NCI-H2171 (cell line): ENCODE results near the gene GNG13.

Source experiments
- DNase-seq: peaks from one replicate; lab custom pipeline; 2025; lab: John Stamatoyannopoulos, UW

GNG13 gene

DNA sequence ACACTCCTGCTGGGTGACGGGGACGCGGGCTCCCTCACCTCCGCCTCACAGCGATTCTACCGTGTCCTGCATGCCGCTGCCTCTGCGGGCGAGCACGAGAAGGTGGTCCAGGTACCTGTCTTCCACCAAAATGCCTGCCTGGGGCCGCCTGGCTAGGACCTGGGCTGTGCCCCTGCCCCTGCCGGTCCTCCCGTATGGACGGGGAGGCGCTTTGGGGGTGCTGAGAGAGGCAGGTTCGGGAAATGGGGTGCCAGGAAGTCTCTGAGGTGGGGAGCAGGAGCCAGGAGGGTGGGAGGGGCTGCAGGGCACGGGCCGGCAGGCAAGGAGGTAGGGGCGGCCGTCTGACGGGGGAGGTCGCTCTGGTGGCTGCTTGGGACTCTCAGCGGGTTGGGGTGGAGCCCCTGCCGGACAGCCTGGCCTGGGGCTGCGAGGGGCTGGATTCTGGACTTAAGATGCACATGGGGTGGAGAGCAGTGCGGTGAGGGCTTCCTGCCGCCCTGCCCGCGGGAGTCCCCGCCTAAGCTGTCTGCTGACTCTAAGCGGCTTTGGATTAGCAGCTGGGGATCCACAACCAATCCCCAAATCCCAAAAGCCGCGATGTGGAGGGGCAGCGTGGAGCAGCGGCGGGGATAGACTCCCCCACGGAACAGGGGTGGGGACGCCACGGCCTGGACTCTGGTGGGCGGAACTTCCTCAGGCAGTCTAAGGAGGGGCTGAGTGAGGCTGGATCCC lies 6.3 kb downstream of the GNG13 start:
- DNase-seq, result no peak

DNA sequence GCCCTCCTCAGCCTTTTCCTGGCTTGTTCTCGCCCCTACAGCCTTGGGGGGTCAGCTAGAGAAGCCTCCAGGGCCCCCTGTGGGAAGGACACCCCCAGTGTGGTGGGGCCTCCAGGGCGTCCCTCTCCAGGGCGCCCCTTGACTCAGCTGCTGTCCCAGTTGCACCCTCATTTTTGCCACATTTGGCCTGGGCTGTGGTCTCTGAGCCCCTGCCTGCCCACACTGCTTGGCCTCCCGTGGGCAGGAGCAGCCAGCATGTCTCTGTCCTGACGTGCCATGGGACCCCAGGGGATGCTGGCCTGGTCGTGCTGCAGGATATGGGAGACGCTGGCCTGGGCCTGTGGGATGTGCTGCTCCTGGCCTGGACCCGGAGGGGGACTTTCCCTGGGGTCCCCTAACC lies 7.1 kb downstream of the GNG13 start:
- no peak for DNase-seq

DNA sequence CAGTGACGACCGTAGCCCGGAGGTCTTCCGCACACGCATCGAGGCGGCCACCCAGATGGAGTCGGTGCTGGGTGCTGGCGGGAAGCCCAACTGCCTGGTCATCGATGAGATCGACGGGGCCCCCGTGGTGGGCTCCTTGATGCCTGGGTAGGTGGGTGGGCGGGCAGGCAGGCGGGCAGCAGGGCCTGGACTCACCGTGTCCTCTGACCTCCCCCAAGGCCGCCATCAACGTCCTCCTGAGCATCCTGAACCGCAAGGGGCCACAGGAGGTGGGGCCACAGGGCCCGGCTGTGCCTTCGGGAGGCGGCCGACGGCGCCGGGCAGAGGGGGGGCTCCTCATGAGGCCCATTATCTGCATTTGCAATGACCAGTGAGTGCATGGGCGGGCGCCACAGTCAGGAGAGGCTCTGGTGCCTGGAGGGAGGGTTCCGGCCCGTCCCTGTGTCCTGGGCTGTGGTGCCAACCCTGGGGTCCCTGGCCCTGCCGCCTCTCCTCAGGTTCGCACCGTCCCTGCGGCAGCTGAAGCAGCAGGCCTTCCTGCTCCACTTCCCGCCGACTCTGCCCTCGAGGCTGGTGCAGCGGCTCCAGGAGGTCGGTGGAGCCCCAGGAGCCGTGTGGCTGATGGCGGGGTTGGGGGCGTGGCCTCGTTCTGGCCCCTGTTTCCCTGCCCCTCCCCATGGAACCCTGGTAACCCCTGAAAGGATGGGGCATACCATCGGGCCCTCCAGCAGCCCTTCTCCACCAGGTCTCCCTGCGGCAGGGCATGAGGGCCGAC lies 8.1 kb downstream of the GNG13 start:
- no peak for DNase-seq

DNA sequence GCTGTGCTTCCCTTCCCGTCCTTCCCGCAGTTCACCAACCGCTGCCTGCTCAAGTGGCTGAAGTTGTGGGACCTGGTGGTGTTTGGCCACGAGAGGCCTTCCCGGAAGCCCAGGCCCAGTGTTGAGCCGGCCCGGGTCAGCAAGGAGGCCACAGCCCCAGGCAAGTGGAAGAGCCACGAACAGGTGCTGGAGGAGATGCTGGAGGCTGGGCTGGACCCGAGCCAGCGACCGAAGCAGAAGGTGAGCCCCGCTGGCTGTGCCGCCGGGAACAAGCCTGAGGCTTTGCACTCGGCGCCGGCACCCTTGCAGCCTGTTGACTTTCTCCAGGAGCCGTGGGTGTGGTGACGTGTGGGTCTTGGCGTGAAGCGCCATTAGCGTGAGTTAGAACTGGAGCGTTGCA lies 9.4 kb downstream of the GNG13 start:
- DNase-seq, result no peak

DNA sequence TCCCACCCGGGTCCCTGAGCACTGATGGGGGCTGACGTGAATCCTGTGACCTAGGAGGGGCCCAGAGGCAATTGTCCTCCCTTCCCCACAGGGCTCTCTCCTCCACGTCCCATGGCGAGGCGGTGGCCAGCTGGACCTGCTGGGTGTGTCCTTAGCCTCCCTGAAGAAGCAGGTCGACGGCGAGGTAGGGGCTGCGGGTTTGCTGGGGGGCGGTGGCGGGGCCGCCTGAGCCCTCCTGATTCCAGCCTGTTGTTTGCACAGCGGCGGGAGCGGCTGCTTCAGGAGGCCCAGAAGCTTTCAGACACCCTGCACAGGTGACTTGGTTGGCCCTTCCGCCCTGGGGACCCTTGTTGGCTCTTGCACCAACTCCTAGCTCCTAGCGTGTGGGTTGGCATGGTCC lies 10.4 kb downstream of the GNG13 start:
- no peak for DNase-seq

DNA sequence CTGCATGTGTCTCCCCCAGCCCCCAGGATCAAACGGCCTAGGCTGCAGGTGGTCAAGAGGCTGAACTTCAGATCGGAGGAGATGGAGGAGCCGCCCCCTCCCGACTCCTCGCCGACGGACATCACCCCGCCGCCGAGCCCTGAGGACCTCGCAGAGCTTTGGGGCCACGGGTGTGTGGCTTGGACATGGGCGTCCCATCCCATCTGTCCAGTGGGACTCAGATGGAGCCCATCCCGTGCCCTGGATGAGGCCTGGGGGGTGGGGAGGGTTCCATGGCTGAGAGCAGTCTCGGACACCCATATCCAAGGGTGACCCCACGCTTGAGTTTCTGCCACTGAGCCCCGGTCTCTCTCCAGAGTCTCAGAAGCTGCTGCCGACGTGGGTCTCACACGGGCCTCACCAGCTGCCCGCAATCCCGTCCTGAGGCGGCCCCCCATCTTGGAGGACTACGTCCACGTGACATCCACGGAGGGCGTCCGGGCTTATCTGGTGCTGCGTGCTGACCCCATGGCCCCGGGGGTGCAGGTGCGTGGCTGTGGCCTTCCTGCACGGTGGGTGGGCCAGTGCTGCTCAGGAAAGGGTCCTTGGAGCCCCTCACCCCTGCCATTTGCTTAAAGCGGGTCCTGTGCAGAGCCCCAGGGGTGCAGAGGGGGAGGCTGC lies 11.2 kb downstream of the GNG13 start:
- no peak for DNase-seq

DNA sequence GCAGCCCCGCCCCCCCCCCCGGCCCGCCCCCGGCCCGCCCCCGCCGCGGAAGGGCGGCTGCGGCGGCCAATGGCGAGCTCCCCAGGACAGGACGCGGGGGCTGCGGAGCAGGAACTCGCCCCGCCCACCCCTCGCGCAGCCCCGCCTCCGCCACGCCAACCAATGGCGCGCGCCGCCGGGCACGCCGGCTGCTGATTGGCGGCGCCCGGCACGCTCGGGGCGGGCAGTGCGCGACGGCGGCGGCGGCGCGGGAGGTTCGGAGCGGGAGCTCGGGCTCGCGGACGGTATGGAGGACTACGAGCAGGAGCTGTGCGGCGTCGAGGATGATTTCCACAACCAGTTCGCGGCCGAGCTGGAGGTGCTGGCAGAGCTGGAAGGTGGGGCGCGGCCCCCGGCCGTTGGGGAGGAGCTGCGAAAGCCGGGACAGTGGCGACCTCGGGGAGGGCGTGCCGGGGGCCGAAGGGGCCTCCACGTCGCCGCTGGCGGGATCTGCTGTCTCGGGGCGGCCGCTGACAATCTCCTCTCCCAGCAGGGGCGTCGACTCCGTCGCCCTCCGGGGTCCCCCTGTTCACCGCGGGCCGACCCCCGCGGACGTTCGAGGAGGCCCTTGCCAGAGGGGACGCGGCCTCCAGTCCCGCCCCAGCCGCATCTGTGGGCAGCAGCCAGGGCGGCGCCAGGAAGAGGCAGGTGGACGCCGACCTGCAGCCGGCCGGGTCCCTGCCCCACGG lies 12.0 kb downstream of the GNG13 start, which contains the start of gene CHTF18:
Gene CHTF18 (plus strand): TSS at position 222 of the 728 bp plus-strand sequence. CDS start 65 bp downstream, at position 287.
- peak; percentile 93 for DNase-seq

DNA sequence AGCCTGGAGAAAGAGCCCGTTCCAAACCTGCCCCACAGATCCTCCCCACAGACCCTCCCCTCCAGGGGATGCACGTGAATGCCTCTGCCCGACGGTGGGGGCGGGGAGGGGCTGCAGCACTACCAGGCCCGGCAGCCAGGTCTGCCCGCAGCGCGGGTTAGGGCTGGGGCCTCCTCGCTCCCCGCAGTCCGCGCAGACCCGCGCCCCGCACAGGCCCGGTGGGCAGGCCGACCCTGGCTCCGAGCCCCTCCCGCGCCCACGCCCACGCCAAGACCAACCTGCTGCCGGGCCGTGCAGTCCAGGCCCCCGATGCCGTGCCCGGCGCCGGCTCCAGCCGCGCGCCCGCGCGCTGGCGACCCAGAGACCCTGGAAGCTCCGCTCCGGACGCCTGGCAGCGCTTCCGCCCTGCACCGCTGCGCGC lies 12.5 kb downstream of the GNG13 start, which contains the start of gene RPUSD1:
Gene RPUSD1 (minus strand): TSS at position 404 of the 421 bp plus-strand sequence. CDS start 644 bp downstream, outside the sequence.
- DNase-seq, result no peak

DNA sequence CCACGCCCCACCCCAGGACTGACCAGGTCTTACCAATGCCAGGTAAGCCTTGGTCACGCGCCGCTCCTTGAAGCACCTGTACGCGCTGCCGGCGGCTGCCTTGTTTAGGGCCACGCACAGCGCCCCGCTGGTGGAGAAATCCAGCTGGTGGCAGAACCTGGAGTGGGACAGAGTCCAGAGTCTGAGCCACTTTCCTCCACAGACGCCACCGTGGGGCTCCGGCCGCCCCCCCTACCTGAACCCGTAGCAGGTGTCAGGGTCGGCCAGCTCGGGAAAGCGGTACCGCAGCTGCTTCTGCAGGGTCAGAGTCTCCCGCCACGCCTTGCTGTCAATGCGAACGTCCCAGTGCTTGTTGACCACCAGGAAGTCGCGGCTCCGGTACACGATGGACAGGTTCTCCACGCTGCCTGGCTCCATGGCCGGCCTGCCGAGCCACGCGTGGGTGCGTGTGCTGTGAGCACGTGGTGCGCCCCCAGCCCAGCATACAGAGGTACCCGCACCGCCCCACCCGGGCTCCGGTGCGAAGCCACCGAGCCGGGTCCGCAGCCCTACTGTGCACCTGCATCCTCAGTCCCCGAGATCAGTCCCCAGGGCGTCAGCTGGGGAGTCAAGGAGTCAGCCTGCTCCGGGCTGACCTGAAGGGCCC lies 13.1 kb downstream of the GNG13 start:
- DNase-seq, result no peak

DNA sequence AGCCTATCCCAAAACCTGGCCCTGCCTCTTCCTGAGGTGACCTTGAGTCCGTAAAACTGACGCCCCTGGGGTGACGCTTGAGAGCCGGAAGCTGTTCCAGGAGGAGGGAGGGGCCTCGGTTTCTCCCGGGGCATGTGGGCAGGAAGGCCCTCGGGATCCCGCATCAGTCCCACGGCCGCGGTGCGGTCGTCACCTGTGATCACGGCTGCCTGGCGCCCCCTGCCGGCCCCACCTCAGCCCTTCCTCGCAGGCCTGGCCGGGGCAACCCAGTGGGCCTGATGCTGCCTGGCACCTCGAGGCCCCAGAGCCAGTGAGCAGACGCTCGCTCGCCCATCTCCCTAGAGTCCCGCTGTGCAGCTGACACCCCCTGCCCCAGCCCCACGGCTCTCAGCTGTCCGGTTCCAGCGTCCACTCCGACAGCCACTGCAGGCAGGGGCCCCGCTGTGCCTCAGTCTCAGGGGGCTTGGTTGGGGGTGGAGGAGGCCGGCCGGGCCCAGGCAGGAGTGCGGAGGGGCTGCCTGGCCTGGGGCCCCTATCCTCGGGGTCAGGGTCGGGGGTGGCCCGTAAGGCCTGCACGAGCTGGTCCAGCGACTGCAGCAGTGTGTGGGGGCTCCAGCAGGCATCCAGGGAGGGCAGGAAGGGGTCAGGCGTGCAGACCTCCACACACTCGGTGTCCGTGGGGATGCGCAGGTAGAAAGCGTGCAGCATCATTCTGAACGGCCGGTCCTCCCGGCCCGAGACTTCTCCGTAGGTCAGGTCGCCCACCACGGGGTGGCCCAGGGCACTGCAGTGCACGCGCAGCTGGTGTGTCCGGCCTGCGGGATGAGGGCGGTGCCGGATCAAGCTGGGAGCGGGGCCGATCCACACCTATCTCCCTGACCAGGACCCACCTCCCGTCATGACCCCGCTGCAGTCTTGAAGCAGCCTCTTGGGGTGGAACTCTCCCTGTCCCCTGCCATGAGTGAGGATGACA lies 14.7 kb downstream of the GNG13 start:
- no peak for DNase-seq

DNA sequence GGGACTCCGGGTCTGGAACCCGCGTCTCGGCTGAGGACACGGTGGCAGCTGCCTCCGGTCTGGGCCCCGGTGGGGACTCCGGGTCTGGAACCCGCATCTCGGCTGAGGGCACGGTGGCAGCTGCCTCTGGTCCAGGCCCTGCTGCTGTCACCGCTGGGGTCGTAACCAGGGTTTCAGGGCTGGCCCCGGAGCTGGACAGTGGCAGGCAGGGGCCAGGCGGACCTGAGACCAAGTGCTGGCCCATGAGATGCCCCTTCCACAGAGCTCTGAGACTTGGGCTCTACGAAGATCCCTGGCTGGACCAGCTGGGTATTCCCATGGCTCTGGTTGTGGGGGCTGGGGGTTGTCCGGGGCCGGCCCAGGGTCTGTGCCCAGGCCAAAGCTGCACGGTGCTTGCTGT lies 16.1 kb downstream of the GNG13 start:
- no peak for DNase-seq

DNA sequence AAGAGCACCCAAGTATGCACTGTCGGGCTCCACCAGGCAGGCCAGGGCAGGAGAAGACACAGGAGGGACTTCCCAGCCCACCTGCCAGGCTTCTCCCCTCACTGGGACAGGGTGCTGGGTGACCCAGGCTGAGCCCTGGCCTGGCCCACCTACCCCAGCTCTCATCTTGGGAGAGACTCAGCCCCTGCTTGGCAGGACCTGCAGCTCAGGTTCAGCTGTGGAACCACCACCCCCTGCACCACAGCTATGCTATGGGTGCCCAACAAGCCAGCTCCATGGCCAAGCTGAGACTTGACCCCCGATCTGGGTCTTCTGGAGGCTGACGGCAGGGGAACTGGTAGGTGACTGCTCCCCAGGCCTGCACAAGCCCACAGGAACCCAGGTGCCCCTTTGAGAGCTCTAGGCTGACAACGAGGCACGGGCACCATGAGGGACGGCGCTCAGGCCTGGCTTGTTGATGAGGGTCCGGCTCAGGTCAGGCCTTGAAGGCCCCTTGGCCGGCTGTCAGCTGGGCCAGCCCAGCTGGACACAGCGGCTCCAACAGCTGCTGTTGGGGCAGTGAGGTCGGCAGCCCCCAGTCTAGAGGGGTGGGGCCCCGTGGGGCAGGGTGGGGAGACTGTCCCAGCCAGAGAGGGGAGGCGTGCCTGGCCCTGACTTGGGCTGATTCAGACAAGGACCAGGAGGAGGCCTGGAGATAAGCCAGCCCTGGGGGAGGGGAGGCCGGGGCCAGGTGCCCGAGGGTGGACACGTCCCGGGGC lies 17.0 kb downstream of the GNG13 start:
- no peak for DNase-seq

DNA sequence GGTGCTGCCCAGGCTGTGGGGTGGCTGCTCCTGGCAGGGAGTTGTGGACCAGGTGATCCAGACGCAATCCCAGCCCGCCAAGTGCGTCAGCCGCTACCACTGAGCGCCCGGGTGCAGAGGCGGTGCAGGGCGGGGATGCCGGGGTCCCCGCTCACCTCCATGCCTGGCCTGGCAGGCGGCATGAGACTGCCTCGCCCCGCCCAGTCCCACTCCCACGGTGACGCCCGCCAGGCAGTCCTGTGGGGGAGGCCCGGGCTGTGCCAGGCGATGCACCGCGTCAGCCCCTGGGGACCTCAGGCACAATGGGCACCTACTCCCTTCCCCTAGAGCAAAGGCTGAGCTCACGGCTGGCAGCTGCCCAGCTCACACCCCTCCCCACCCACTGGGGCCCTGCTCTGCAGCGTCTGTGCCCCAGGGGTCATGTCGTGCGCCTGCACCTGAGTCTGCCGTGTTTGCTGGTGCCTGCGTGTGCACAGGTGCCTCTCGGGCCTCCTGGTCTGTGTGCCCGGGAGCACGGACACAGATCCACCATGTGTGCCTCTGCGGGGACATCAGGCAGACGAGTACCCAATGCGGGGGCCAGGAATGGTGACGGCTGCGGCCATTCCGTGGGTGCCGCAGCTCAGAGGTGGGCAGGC lies 17.6 kb downstream of the GNG13 start:
- DNase-seq, result peak; percentile 77

DNA sequence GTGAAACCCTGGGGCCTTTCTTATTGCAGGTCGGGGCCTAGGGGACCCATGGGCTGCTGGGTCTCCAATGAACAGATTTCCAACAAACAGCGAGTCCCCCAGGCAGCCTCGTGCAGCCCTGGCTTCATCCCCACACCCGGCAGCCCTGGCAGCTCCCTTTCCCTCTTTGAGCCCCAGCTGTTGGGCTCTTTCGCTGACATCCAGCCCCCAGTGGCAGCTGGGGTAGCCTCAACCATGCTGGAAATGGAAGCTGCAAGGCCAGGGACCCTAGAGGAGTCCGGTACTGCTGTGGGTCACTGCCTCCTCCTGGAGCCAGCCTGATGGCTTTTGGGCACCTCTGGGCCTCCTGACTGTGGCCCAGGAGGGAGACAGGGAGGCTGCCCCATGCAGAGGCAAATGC lies 18.3 kb downstream of the GNG13 start:
- no peak for DNase-seq

DNA sequence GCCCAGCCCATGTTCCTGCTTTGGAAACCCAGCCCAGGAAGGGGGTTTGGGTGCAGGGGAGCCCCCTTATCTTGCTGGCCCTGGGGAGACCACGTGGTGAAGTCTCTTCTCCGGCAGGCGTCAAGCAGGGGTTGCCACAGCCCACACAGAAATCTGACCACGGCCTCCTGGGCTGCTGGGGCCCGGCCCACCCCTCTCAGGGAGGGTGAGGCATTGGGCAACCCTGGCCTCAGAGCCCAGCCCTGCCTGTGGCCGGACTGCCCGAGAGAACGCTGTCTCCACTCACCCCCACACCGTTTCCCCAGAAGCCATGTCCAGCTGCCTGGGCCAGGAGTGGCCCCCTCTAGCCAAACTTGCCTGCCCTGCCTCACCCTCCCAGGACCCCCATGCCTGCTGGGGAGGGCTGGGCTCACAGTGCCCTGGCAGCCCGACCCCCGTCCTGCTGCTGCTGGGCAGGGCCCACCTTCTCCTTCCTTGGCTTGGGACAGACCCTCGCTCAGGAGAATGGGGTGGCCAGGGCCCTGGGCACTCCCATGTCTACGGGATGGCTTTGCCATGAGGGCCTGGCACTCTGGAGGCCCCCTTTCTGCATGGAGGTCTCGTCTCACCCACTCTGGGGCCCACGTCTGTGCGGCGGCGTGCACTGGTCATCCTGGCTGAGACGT lies 19.1 kb downstream of the GNG13 start:
- no peak for DNase-seq

DNA sequence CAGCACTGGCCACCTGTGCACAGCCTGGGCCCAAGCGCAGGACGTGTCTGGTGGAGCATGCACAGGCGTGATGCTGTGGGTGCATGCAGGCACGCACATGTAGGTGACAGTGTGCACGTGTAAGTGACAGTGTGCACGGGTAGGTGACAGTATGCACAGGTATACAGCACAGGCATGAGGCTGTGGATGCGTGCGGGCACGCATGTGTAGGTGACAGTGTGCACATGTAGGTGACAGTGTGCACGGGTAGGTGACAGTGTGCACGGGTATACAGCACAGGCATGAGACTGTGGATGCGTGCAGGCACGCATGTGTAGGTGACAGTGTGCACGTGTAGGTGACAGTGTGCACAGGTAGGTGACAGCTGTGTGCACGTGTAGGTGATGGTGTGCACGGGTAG lies 20.2 kb downstream of the GNG13 start:
- no peak for DNase-seq

DNA sequence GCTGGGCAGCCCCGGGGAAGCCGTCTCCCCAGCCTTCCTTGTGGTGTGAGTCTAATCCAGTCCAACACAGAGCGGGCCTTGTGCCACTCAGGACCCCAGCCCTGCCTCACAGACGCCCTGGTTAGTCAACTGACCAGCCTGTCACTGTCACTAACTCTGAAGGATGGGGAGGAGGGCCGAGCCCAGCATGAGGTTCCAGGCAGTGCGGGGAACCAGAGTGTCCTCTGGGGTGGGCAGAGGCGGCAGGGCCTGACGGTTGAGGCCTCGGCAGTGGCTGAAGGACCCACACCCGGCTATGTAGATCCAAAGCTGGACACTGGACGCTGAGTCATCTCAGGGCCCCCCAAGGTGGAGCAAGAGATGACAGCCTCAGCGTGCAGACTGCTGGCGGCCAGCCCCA lies 21.0 kb downstream of the GNG13 start:
- DNase-seq, result no peak

DNA sequence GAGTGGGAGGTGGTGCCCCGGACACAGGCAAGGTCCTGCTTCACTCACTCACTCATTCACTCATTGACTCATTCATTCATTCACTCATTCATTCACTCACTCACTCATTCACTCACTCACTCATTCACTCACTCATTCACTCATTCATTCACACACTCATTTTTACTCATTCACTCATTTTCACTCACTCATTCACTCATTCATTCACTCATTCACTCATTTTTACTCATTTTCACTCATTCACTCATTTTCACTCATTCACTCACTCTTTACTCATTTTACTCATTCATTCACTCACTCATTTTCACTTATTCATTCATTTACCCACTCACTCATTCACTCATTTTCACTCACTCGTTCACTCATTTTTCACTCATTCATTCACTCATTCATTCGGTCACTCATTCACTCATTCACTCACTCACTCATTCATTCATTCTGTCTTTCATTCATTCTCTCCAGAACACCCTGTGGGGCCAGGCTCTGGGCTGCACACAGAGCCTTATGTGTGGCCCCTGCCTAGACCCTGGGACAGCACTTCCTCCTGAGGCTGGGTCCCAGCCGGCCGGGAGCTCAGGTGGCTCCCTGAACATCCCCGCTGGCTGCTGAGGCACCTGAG lies 21.5 kb downstream of the GNG13 start:
- DNase-seq, result no peak
